ENCODE results near the gene OR7G2.
"Not testable (repeated sequence)": the region's sequence is repeated elsewhere in the genome, so short reads cannot be mapped to it uniquely, and the experiment has no call there.

Gene OR7G2

DNA sequence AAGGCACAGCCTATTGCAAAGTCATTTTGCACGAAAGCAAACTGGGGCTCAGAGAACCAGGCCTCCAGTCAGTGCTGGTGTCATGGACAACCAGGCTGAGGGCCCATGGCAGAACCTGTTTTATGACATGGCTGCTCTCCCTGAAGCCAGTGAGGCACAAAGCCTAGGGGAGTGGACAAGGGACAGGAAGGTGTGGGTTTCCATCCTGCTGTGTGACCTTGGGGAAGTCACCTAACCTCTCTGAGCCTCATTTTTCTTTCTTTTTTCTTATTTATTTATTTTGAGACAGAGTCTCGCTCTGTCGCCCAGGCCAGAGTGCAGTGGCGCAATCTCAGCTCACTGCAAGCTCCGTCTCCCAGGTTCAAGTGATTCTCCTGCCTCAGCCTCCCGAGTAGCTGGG, 35.6 kb downstream of the OR7G2 start:
- DNase-seq, result not testable (repeated sequence)

DNA sequence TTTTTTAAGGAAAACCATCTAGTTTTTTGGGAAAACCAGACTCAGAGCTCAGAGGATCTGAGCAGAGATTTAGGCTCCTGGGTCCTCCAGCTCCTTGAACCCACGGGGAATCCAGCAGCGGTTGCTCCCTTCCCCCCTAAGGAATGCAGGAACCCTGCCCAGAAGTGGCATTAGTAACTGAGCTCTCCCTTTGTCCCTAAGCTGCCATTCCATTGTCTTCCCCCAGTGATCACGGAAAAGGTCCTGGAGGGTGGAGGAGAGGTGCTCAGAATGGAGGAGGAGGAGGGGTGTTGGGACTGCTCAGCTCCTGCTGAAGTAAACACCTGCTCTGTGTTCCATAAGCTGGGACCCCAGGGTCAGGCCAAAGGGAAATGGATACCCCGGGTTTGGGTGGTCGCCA, 37.2 kb downstream of the OR7G2 start:
- DNase-seq, result no peak

DNA sequence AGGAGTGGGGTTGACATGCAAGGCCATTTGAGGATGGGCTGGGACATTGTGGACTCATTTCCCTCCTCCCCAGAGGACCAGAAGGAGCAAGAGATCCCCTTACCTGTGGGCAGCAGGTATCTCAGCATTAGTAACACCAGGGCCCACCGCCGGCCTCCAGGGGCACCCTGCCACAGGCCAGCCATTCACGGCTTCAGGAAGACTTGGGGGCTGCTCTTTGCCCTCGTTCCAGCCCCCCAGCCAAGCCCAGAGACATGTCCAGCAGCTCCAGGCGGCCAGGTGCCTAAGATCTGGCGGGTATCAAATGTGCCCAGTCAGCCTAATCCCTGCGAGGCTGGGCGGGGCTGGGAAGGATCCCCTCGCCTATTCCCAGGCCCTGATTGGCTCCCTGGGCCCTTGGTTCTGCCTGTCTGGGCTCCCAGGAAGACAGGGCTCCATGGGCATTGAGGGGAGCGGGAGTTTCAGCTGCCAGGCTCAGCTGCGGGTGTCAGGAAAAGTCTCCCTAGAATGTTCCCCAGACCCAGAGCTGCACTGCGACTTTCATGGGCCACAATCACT, 41.7 kb downstream of the OR7G2 start:
- DNase-seq, result no peak

- no peak for DNase-seq
Observed at GRCh38 chr19:9061879-9062278, 45.4 kb downstream of the OR7G2 start.

DNA sequence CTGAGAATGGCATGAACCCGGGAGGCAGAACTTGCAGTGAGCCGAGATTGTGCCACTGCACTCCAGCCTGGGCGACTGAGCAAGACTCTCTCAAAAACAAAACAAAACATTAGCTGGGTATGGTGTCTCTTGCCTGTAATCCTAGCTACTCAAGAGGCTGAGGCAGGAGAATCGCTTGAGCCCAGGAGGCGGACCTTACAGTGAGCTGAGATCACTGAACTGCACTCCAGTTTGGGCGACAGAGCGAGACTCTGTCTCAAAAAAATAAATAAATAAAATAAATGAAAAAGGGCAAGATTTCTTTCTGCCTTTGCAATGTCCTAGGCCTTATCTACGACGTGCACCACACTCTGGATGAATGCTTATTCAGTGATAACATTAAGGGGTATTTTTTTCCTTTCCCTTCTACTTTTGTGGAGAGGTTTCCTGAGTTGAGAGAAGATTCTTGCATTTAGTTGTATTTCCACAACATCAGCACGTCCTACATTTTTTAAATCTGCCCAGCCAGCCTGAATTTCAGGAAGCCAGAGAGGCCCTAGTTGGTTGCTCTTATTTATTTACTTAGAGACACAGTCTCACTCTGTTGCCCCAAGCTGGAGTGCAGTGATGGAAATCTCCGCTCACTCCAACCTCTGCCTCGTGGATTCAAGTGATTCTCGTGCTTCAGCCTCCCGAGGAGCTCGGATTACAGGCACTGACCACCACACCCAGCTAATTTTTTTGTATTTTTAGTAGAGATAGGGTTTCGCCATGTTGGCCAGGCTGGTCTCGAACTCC, 46.5 kb downstream of the OR7G2 start:
- no peak for DNase-seq

- no peak for DNase-seq
Observed at GRCh38 chr19:9058905-9059667, 48.2 kb downstream of the OR7G2 start.

- DNase-seq, result no peak
Observed at GRCh38 chr19:9057505-9058258, 49.6 kb downstream of the OR7G2 start.

GRCh38 chr19:9056131-9056530, 51.1 kb downstream of the OR7G2 start:
- DNase-seq, result not testable (repeated sequence)

GRCh38 chr19:9054765-9055164, 52.5 kb downstream of the OR7G2 start:
- DNase-seq, result no peak

GRCh38 chr19:9054207-9054606, 53.1 kb downstream of the OR7G2 start:
- DNase-seq, result no peak

GRCh38 chr19:9053674-9054073, 53.6 kb downstream of the OR7G2 start:
- DNase-seq, result not testable (repeated sequence)

DNA sequence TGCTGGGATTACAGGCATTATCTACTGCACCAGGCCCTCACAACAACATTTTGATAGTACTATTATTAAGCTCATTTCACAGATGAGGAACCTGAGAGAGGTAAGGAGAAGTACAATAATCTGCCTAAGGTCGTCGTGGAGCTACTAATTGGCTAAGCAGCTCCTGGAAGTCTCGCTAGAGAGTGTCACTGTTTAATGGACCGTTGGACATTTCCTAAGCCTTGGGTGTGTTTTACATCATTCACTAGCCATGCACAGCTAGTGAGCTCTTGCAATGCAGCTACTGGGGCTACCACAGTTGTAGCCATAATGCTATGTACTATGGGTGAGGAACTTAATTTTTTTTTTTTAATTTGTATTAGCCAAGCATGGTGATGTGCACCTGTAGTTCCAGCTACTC, 54.4 kb downstream of the OR7G2 start:
- DNase-seq, result no peak
